ENCODE data around the gene RANGAP1.

DNA sequence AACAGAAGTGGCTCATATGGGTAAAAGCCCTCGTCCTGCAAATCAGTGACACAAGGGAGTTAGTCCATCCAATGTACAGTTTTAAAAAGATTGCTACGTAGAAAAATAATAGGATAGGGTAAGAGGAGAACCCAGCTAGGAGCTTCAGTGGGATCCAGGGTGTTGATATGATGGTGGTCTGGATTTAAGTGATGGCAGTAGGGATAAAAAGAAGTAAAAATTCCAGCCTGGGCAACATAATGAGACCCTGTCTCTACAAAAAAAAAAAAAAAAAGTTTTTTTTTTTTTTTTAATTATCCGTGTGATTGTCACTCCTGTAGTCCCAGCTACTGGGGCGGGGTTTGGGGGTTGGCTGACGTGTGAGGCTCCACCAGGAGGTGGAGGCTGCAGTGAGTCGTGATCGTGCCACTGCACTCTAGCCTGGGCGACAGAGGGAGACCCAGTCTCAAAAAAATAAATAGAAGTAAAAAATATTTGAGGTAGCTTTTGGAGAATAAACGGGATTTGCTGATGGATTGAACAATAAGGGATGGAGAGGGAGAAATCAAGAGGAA lies 87.9 kb downstream of the RANGAP1 start:
- no peak for TF ChIP-seq EP300 (IDR thresholded peaks at IDR 0.05)
- TF ChIP-seq, protein P1, sequence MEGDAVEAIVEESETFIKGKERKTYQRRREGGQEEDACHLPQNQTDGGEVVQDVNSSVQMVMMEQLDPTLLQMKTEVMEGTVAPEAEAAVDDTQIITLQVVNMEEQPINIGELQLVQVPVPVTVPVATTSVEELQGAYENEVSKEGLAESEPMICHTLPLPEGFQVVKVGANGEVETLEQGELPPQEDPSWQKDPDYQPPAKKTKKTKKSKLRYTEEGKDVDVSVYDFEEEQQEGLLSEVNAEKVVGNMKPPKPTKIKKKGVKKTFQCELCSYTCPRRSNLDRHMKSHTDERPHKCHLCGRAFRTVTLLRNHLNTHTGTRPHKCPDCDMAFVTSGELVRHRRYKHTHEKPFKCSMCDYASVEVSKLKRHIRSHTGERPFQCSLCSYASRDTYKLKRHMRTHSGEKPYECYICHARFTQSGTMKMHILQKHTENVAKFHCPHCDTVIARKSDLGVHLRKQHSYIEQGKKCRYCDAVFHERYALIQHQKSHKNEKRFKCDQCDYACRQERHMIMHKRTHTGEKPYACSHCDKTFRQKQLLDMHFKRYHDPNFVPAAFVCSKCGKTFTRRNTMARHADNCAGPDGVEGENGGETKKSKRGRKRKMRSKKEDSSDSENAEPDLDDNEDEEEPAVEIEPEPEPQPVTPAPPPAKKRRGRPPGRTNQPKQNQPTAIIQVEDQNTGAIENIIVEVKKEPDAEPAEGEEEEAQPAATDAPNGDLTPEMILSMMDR (IDR thresholded peaks at IDR 0.05): no peak

Measured in stomach (tissue), 4 donors.